OCI-LY3 (cell line): Measurements from ENCODE around the gene CSNK1A1.

Source experiments
- EZH2phosphoT487 ChIP-seq: fragments of 200-600 bp; shearing (Covaris generic); IDR thresholded peaks from 2 replicates; pipeline ENCODE4 v1.6.1; 2018; ENCODE audit warnings: antibody characterized with exemption, mixed run types, low read depth
- TF ChIP-seq, protein P1 (sequence below): fragments of 200-600, 300-600 bp; sonication (generic); IDR thresholded peaks from 2 replicates; pipeline ENCODE4 v1.5.1; 2014; ENCODE audit warnings: antibody characterized with exemption, low read length, low read depth

DNA sequence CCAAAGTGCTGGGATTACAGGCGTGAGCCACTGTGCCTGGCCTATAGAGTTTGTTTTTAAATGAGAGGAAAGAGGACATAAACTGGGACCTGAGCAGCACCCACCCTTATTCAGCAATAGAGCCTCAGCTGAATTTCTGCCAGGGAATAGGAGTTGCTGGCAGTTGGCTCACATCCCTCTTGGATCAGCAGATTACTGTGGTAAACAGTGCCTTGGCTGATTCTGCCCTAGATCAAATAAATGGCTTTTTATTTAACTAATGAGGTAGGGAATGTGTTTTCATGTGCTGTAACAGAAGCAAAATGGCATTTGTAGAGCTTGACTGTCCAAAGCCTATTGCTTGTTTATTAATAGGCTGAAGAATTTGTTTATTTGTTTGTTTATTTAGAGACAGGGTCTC, 32.2 kb upstream of the CSNK1A1 start:
- TF ChIP-seq, protein P1, sequence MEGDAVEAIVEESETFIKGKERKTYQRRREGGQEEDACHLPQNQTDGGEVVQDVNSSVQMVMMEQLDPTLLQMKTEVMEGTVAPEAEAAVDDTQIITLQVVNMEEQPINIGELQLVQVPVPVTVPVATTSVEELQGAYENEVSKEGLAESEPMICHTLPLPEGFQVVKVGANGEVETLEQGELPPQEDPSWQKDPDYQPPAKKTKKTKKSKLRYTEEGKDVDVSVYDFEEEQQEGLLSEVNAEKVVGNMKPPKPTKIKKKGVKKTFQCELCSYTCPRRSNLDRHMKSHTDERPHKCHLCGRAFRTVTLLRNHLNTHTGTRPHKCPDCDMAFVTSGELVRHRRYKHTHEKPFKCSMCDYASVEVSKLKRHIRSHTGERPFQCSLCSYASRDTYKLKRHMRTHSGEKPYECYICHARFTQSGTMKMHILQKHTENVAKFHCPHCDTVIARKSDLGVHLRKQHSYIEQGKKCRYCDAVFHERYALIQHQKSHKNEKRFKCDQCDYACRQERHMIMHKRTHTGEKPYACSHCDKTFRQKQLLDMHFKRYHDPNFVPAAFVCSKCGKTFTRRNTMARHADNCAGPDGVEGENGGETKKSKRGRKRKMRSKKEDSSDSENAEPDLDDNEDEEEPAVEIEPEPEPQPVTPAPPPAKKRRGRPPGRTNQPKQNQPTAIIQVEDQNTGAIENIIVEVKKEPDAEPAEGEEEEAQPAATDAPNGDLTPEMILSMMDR = no peak
- TF ChIP-seq EZH2phosphoT487 = no peak
